Measurements from ENCODE around the gene GPATCH2L.

GRCh38 chr14:76262641-76263040 is 110.9 kb downstream of the GPATCH2L start:
- TF ChIP-seq YY1 (IDR thresholded peaks at IDR 0.05; ENCODE audit: insufficient read depth, insufficient read length): no peak
- TF ChIP-seq ZNF274 (IDR thresholded peaks at IDR 0.05; ENCODE audit: low read depth, low read length): no peak
- no peak for TF ChIP-seq SUZ12 (IDR thresholded peaks at IDR 0.05; ENCODE audit: extremely low read depth, insufficient read depth, insufficient read length)
